Endothelial cell of umbilical vein (primary cell): Measurements from ENCODE around the gene MRPL53. TPM values are rescaled to one million over a fixed set of nuclear protein-coding genes. Genes with fewer than 3 reads are reported as not detected.
A peak's percentile ranks its signal among the peaks of the same experiment; 100 is the strongest.

Experiments
- BruUV-seq: library from RNA; stranded (reverse); fragments of 400-500 nt; replicated peaks from 2 replicates; lab custom pipeline; 2021; lab: Mats Ljungman, UMichigan
- CTCF ChIA-PET: fragments of 300-600, 350-600 bp; sonication (Branson Sonifier 250); formaldehyde crosslinking; loops from one replicate; lab custom pipeline; 2021; ENCODE audit warnings: antibody characterized with exemption, inconsistent platforms; lab: Charles Lee
- POLR2A ChIA-PET: fragments of 300-600, 350-600 bp; sonication (Branson Sonifier 250); formaldehyde crosslinking; loops from one replicate; lab custom pipeline; 2021; ENCODE audit warnings: antibody characterized with exemption, inconsistent platforms; lab: Charles Lee
- DNase-seq: peaks from one replicate; pipeline ENCODE4 v3.0.0-alpha.2; 2011; ENCODE audit warnings: low read depth, low spot score
- FAIRE-seq: peaks from 2 replicates; lab custom pipeline; 2011; peaks lifted over from hg19 to GRCh38; lab: Jason Lieb, UNC
- H2AFZ ChIP-seq: 2 replicates; pipeline ENCODE4 v1.6.0; 2012; ENCODE audit warnings: low read depth, low read length, control low read depth, inconsistent platforms
- H3K27ac ChIP-seq: 2 replicates; pipeline ENCODE4 v1.5.1; 2011; ENCODE audit warnings: low read depth, mild to moderate bottlenecking, control low read depth, low read length, moderate library complexity; ENCODE audit not compliant: insufficient read depth
- H3K27me3 ChIP-seq, 2 experiments: 2 replicates each; pipeline versions ENCODE4 v1.6.0 to v1.6.1; 2011; ENCODE audit warnings: low read length in 2 of 2, mixed read lengths in 1 of 2; ENCODE audit not compliant: control insufficient read depth in 2 of 2, insufficient read depth in 2 of 2
- H3K36me3 ChIP-seq, 2 experiments: 2 replicates in 1 of 2; 3 replicates in 1 of 2; pipeline ENCODE4 v1.5.1; 2011; ENCODE audit warnings: low read length in 2 of 2, mild to moderate bottlenecking in 1 of 2, moderate library complexity in 1 of 2; ENCODE audit not compliant: control insufficient read depth in 2 of 2, insufficient read depth in 2 of 2; ENCODE audit errors: extremely low read depth in 1 of 2
- H3K4me1 ChIP-seq: 3 replicates; pipeline ENCODE4 v1.5.1; 2011; ENCODE audit warnings: mild to moderate bottlenecking, low read length; ENCODE audit not compliant: control insufficient read depth, insufficient read depth; ENCODE audit errors: extremely low read depth
- H3K4me2 ChIP-seq: 2 replicates; pipeline ENCODE4 v1.6.1; 2011; ENCODE audit warnings: low read length, control low read depth, mixed read lengths; ENCODE audit not compliant: insufficient read depth
- H3K4me3 ChIP-seq, 3 experiments: fragments of 200-600 bp in 1 of 3; sonication (generic), shearing (Covaris generic) in 1 of 3; replicated peaks in 1 of 3; 2 replicates each; pipeline ENCODE4 v1.5.1; 2011 to 2016; ENCODE audit warnings: control low read depth in 3 of 3, low read length in 3 of 3, mild to moderate bottlenecking in 2 of 3, inconsistent platforms in 1 of 3, low read depth in 1 of 3, moderate library complexity in 1 of 3; ENCODE audit not compliant: insufficient read depth in 1 of 3
- H3K79me2 ChIP-seq: 2 replicates; pipeline ENCODE4 v1.6.0; 2012; ENCODE audit warnings: low read length, inconsistent platforms; ENCODE audit not compliant: control insufficient read depth, insufficient read depth
- H3K9ac ChIP-seq: replicated peaks from 2 replicates; pipeline ENCODE3; 2011; ENCODE audit warnings: low read length, control low read depth; ENCODE audit not compliant: insufficient read depth; ENCODE audit errors: extremely low read depth
- H3K9me1 ChIP-seq: replicated peaks from 3 replicates; pipeline ENCODE4 v1.6.0; 2011; ENCODE audit warnings: mild to moderate bottlenecking, low read length; ENCODE audit not compliant: control insufficient read depth, insufficient read depth; ENCODE audit errors: extremely low read depth
- H3K9me3 ChIP-seq: replicated peaks from 2 replicates; pipeline ENCODE4 v1.5.1; 2012; ENCODE audit warnings: low read length, inconsistent platforms; ENCODE audit not compliant: control insufficient read depth, insufficient read depth
- H4K20me1 ChIP-seq: replicated peaks from 2 replicates; pipeline ENCODE3; 2011; ENCODE audit warnings: mild to moderate bottlenecking, low read length; ENCODE audit not compliant: control insufficient read depth, insufficient read depth; ENCODE audit errors: extremely low read depth
- EZH2 ChIP-seq: IDR thresholded peaks from 2 replicates; pipeline ENCODE4 v1.6.1; 2012; ENCODE audit warnings: borderline replicate concordance, low read depth, mild to moderate bottlenecking, moderate library complexity, low read length, inconsistent platforms; ENCODE audit not compliant: severe bottlenecking
- FOS ChIP-seq: IDR thresholded peaks from 2 replicates; pipeline ENCODE4 v1.6.1; 2011; ENCODE audit warnings: mild to moderate bottlenecking, low read length, moderate library complexity, borderline replicate concordance; ENCODE audit not compliant: insufficient read depth
- GATA2 ChIP-seq: IDR thresholded peaks from 2 replicates; pipeline ENCODE4 v1.7.0; 2011; ENCODE audit warnings: low read depth, mild to moderate bottlenecking, moderate library complexity, mixed read lengths, low read length; ENCODE audit not compliant: insufficient read length, insufficient read depth
- JUN ChIP-seq: IDR thresholded peaks from 2 replicates; pipeline ENCODE4 v1.6.1; 2011; ENCODE audit warnings: borderline replicate concordance, low read depth; ENCODE audit not compliant: insufficient read length, insufficient read depth
- MYC ChIP-seq: IDR thresholded peaks from one replicate; pipeline ENCODE4 v1.6.1; 2011; ENCODE audit warnings: mild to moderate bottlenecking, low read depth, low read length
- POLR2A ChIP-seq: IDR thresholded peaks from 2 replicates; pipeline ENCODE4 v1.6.1; 2012; ENCODE audit warnings: low read depth, mild to moderate bottlenecking, control low read depth, low read length
- POLR2AphosphoS5 ChIP-seq: IDR thresholded peaks from 2 replicates; pipeline ENCODE4 v1.6.1; 2012; ENCODE audit warnings: low read depth, mild to moderate bottlenecking, control low read depth, low read length, moderate library complexity; ENCODE audit not compliant: insufficient read depth
- dilution Hi-C: fragments of 300-500 bp; cut with MboI; formaldehyde crosslinking; loops from one replicate; pipeline ENCODE4 v1.15.0; 2019; ENCODE audit warnings: low sequenced_read_pairs; ENCODE audit not compliant: extremely low pct_ligation_motif_present
- intact Hi-C: fragments of 100-400 bp; cut with micrococcal nuclease; formaldehyde crosslinking; loops from one replicate; pipeline ENCODE4 v1.10.0; 2022
- polyA plus RNA-seq, 4 experiments: library from polyadenylated mRNA; depleted of rRNA in 3 of 4; stranded (reverse) in 3 of 4; unstranded in 1 of 4; fragments of >200 nt; gene quantifications; 2 replicates each; pipeline versions ENCODE4 v1.2.1 to v1.2.3, GENCODE V29; 2011 to 2012; ENCODE audit warnings: missing spikeins in 1 of 4
- total RNA-seq: library from RNA; stranded (reverse); gene quantifications from 2 replicates; pipeline ENCODE4 v1.2.3, GENCODE V29; 2021
- TF ChIP-seq, protein P1 (sequence below): IDR thresholded peaks from 2 replicates; pipeline ENCODE4 v1.6.1; 2011; ENCODE audit not compliant: insufficient read depth, insufficient read length
- TF ChIP-seq, protein P2 (sequence below), 2 donors: IDR thresholded peaks; 1 replicate in 1 of 2; 2 replicates in 1 of 2; pipeline ENCODE4 v1.5.1; 2011; ENCODE audit warnings: low read length in 2 of 2, mild to moderate bottlenecking in 2 of 2, moderate library complexity in 2 of 2, control low read depth in 1 of 2, inconsistent platforms in 1 of 2, low read depth in 1 of 2; ENCODE audit not compliant: insufficient read depth in 1 of 2; ENCODE audit errors: extremely low read depth in 1 of 2

The MRPL53 gene
- total and polyA plus RNA-seq, 2 donors (not counting 3 experiments of a cell fraction or from before 2014, with no cell fraction given) = 68.7 to 69.7 TPM

DNA sequence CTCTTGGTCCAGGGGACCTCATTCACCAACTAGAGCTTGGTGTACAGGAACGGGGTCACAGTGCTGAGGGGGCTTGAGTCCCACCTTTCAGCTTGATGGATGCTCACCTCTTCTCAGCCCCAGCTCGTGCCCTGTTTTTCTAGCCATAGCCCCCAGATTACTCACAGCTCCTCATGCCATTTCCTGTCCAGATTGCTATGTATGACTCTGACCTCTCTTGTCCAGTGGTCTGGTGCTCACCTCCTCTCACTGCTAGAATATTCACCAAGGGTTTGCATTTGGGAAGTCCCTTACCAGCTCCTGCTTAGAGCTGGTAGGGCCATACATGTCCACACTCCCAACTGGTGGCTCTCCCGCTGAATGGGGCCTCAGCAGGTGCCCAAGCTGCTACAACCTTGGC is 21.1 kb upstream of the MRPL53 start:
- DNase-seq (no peak), FAIRE-seq (peak; percentile 63)
- no peaks in the 10 kb centered on the region for H4K20me1 ChIP-seq
- BruUV-seq = no TSS peak
- ChIA-PET CTCF (interaction anchor here (0.6 to 1.3 kb wide), 6 partner anchors 9 to 92 kb away, joined by 3 to 11 read pairs (median 4); partner anchors contain the start of genes CCDC142, INO80B and TTC31), POLR2A (no interaction called here)
- H3K27me3 ChIP-seq = peaks cover 10 to 16% of the 10 kb centered on the region in 2 experiments
- H2AFZ ChIP-seq = no peak overlapping the region
- no peak overlapping the region for H3K4me2 ChIP-seq
- H3K4me3 ChIP-seq = no peak overlapping the region
- H3K9ac ChIP-seq = no peak overlapping the region
- peaks cover 3 to 14% of the 10 kb centered on the region in 2 experiments for H3K36me3 ChIP-seq
- no peaks in the 10 kb centered on the region for H3K79me2 ChIP-seq
- no peaks in the 10 kb centered on the region for H3K9me1 ChIP-seq
- dilution Hi-C loops (no loop called here), intact Hi-C loops (no loop called here)
- no peak for TF ChIP-seq MYC
- TF ChIP-seq, protein P1, sequence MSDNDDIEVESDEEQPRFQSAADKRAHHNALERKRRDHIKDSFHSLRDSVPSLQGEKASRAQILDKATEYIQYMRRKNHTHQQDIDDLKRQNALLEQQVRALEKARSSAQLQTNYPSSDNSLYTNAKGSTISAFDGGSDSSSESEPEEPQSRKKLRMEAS = no peak
- peaks cover 13% of the 10 kb centered on the region for H3K4me1 ChIP-seq
- no peak overlapping the region for H3K27ac ChIP-seq
- no peaks in the 10 kb centered on the region for H3K9me3 ChIP-seq

DNA sequence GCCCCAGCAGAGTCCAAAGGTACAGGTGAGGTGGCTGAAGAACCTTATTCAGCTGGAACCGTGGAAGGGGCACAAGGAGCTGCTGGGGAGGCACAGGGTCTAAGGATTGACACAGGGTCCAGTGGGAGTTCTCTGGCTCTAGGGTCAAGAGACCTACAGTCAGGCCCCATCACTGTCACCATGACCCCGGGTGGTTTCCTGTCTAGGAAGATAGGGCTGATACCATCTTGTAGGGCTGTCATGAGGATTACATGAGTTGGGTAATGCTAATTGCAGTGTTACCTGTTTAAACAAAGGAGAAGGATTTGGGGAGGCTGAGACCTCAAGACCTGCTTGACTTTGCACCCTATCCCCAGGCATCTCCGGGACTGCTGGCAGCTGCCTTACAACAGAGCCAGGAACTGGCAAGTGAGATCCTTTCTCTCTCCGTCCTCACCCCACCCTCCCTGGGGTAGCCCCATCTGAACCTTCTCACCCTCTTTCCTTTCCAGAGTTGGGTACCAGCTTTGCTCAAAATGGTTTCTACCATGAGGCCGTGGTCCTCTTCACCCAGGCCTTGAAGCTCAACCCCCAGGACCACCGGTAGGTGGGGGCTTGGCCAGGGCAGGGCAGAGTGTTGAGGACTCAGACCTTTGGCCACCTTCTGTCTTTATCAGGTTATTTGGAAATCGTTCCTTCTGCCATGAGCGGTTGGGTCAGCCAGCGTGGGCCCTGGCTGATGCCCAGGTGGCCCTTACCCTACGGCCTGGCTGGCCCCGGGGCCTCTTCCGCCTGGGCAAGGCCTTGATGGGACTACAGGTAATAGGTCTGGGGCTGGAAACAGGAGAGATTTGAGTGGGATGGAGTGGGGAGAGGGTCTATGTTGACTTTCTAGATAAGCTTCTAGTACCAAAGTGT is 19.4 kb upstream of the MRPL53 start:
- H3K4me2 ChIP-seq = no peak overlapping the region
- TF ChIP-seq EZH2 (no peak), GATA2 (no peak), FOS (no peak), MYC (no peak), JUN (no peak), POLR2AphosphoS5 (no peak), POLR2A (no peak)
- TF ChIP-seq, protein P2, sequence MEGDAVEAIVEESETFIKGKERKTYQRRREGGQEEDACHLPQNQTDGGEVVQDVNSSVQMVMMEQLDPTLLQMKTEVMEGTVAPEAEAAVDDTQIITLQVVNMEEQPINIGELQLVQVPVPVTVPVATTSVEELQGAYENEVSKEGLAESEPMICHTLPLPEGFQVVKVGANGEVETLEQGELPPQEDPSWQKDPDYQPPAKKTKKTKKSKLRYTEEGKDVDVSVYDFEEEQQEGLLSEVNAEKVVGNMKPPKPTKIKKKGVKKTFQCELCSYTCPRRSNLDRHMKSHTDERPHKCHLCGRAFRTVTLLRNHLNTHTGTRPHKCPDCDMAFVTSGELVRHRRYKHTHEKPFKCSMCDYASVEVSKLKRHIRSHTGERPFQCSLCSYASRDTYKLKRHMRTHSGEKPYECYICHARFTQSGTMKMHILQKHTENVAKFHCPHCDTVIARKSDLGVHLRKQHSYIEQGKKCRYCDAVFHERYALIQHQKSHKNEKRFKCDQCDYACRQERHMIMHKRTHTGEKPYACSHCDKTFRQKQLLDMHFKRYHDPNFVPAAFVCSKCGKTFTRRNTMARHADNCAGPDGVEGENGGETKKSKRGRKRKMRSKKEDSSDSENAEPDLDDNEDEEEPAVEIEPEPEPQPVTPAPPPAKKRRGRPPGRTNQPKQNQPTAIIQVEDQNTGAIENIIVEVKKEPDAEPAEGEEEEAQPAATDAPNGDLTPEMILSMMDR (IDR thresholded peaks at IDR 0.05; ENCODE audit: extremely low read depth in 1 of 2, insufficient read depth in 1 of 2, low read depth in 1 of 2, low read length in 2 of 2) = no peak
- TF ChIP-seq, protein P1 = no peak
- H3K79me2 ChIP-seq = no peaks in the 10 kb centered on the region
- H3K9ac ChIP-seq = no peak overlapping the region
- H3K4me3 ChIP-seq = no peak overlapping the region
- H2AFZ ChIP-seq = no peak overlapping the region
- H3K9me3 ChIP-seq = no peaks in the 10 kb centered on the region
- ChIA-PET POLR2A (no interaction called here), CTCF (no interaction called here)
- no peaks in the 10 kb centered on the region for H3K9me1 ChIP-seq
- H3K27ac ChIP-seq = no peak overlapping the region
- DNase-seq = no peak
- H3K4me1 ChIP-seq = peaks cover 5% of the 10 kb centered on the region
- no TSS peak for BruUV-seq
- intact Hi-C loops (no loop called here), dilution Hi-C loops (no loop called here)
- H3K36me3 ChIP-seq = peaks cover 3 to 14% of the 10 kb centered on the region in 2 experiments
- FAIRE-seq = no peak
- no peaks in the 10 kb centered on the region for H4K20me1 ChIP-seq
- peaks cover 0 to 1% of the 10 kb centered on the region in 2 experiments for H3K27me3 ChIP-seq
